ENCODE data around the gene DPY19L1.
A peak's percentile ranks its signal among the peaks of the same experiment; 100 is the strongest.
"Not testable (repeated sequence)": the region's sequence is repeated elsewhere in the genome, so short reads cannot be mapped to it uniquely, and the experiment has no call there.

DPY19L1 gene

GRCh38 chr7:34988442-34989125 is 48.7 kb downstream of the DPY19L1 start:
- DNase-seq (ENCODE audit: low spot score): not testable (repeated sequence)

GRCh38 chr7:34985155-34985554 is 52.1 kb downstream of the DPY19L1 start:
- not testable (repeated sequence) for DNase-seq (ENCODE audit: low spot score)

GRCh38 chr7:34984140-34984539 is 53.1 kb downstream of the DPY19L1 start:
- DNase-seq (ENCODE audit: low spot score): not testable (repeated sequence)

DNA sequence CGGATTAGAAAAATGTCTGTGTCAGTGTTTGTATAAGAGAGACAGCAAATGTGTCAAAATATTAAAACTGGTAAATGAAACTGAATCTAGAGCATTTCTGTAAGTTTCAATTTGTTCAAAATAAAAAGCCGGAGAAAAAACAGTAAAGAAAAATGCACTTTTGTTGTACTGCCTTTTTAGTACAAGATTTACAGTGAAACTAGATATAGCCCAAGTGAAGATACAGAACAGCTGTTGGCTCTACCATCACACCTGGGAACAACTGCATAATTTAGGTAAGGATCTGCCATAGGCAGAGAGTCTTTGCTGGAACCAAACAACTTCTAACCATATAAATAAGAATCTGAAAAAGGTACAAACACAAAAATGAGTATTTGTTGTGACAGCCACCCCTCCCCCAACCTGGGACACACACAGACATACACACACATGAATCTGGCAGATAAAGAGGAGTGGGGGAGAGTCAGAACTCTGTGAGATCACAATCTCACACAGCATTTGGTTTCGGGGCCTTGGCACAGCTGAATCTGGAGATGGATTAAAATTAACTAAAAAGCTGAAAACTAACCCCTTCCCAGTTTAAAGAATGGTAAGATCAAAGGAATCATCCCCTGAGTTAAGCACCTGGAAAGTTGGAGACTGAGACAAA is 54.8 kb downstream of the DPY19L1 start:
- no peak for DNase-seq (ENCODE audit: low spot score)

GRCh38 chr7:34979124-34979523 is 58.2 kb downstream of the DPY19L1 start:
- DNase-seq (ENCODE audit: low spot score): not testable (repeated sequence)

DNA sequence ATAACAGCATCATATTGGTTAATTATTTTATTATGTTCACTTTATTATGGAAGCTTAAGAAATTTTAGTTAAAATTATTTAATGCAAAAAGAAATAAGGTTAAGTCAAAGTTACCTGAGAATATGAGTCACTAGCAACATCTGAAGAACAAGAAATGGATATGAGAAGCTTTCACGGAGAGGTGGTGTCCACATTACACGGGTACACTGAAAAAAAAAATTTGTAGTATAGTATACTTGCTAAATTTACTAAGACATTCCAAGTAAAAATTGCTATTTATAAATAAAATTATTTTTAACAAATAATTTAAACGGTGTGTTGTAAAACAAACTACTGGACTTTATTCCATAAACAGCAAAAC is 63.9 kb downstream of the DPY19L1 start:
- DNase-seq (ENCODE audit: low spot score): no peak

DNA sequence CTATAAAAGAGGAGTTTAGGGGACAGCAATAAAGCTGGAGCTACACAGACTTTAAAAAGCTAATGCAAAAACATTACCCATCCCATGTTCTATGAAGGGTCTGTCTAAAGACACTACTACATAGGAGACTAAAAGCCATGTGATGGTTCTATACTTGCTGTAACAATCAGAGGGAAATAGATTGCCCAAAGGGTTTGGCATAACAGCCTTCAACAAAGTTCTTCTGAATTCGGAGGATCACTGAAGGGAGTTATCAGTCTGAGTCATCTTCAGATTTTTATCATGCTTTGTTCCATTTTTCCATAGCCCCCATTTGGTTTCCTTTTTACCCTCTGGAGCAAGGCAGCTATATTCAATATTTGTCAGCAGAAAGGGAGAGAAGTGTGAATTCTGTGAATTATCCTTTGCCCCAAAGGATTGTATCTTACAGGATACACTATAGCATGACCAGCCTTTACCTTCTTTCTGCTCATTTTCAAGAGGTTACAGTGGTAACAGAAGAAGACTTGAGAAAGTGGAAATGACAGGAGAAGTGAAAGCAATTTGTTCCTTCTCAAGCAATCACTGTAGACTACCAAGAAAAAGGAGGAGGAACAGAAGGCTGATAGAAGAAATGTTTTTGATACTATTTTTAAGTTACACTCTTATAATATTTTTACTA is 64.4 kb downstream of the DPY19L1 start:
- not testable (repeated sequence) for DNase-seq (ENCODE audit: low spot score)

- DNase-seq (ENCODE audit: low spot score): not testable (repeated sequence)
These were observed 69.5 kb downstream of the DPY19L1 start for GRCh38 chr7:34967818-34968217.

DNA sequence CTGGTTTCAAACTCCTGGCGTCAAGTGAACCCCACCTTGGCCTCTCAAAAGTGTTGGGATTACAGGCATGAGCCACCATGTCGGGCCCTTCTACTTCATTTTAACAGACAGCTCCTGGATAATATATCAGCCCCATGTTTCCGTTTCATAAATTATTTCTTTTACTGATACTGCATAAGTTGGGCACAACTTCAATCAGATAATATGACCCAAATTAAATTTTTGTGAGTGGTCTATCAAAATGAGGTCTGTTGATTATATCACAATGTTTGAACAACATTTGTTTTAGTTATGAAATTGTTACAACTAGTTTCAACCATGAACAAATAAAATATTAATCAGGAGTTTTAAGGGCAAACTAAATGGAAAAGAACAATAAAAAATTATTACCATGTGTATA is 70.8 kb downstream of the DPY19L1 start:
- DNase-seq (ENCODE audit: low spot score): not testable (repeated sequence)

GRCh38 chr7:34958021-34958420 is 79.3 kb downstream of the DPY19L1 start:
- DNase-seq (ENCODE audit: low spot score): no peak

- no peak for DNase-seq (ENCODE audit: low spot score)
These were observed 84.5 kb downstream of the DPY19L1 start for GRCh38 chr7:34952822-34953221.

- DNase-seq (ENCODE audit: low spot score): no peak
These were observed 87.9 kb downstream of the DPY19L1 start for GRCh38 chr7:34949361-34949760.

DNA sequence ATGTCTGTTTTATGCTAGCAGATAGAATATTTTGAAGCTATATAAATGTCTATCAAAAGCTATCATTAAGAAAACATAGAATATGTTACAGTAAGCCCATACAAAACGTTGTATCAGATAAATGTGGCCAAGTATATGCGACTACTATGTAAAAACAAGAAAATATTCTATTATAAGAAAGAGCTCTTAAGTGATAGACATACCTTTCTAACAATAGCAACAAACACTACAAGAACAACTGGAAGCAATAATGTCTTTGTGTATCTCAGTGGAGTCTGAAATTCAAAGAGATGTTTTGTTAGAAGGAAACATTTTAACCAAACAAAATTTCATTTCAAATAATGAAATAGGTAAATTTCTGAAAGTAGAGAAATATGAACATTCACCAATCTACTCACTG is 89.9 kb downstream of the DPY19L1 start:
- not testable (repeated sequence) for DNase-seq (ENCODE audit: low spot score)

- no peak for DNase-seq (ENCODE audit: low spot score)
These were observed 90.8 kb downstream of the DPY19L1 start for GRCh38 chr7:34946486-34946885.

DNA sequence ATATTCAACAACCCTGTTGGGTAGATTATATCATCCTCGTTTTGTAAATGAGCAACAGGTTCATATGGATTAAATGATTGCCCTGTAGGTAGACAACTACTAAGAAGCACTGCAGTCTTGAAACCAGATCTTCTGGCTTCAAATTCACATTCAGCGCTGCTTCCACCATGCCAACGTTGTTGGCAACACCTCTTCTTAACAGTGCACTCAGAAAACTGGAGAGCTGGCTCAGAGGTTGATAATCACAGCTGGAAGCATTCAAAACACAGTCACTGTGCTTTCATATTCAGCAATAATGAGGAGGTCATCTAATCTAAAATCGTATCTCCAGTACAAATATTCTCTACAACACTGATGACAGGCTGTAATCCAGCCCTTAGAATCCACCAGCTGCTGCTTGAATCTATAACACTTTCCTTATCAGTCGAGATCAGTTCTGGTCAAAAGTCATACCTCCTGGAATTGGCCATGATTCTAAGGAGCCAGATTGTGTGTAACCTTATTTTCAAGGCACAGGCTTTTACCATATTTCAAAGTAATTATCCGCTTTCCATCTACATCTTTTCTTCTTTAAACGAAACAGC is 91.3 kb downstream of the DPY19L1 start:
- not testable (repeated sequence) for DNase-seq (ENCODE audit: low spot score)

GRCh38 chr7:34939175-34939574 is 98.1 kb downstream of the DPY19L1 start:
- DNase-seq (ENCODE audit: low spot score): peak; percentile 3

DNA sequence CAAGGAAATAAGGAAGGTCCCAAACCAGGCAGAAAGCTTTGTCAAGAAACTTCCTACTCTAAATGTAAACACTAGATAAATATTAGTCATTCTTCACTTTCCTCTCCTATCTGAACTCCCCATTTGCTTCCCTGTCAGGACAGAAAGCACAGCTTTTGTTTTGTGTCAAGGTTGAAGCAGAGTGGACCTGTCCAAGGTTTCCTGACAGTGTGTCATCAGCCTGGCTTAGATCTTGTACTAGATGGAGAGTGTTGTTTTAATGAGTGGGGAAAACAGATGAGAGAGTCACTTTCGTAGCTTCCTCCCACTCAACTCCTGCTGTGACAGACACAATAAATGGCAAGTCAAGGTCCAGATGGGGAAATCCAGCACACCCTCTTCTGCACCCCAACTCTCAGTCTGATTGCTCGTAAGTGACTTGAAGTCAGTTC is 101.5 kb downstream of the DPY19L1 start:
- not testable (repeated sequence) for DNase-seq (ENCODE audit: low spot score)

DNA sequence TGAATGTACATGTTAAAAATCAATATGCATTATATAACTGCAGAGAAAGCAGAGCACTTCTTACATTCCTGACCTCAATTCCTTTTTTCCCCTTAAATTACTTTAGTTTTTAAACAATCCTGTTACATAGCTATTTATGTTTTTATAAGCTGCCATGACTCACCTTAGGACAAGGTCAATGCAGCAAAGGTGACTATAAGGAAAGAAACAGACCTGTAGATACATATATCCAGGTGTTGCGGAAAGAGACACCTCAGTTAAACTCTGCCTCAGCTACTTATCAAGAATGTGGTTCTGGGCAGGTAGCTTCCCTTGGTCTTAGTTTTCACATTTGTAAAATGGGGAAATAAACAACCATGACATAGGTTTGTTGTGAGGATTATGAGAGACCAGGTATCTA is 105.5 kb downstream of the DPY19L1 start:
- DNase-seq (ENCODE audit: low spot score): no peak

- DNase-seq (ENCODE audit: low spot score): not testable (repeated sequence)
These were observed 107.5 kb downstream of the DPY19L1 start for GRCh38 chr7:34929783-34930182.

DNA sequence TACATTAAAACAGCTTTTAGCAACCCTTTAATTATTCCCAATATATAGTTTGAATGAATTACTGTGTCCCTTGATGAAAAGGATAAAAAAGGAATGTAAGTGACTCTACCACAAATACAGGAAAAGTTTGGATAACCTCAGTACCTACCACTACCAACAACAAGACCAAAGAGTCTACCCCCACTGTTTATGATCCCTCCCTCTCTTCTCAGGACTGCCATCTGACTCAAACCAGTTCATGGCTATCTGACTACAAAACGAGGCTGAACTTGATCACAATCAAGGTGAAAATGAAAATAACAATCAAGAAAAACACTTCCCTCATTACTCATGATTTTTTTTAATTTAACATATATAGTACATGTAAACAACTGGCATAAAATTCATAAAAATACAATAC is 108.7 kb downstream of the DPY19L1 start:
- no peak for DNase-seq (ENCODE audit: low spot score)

DNA sequence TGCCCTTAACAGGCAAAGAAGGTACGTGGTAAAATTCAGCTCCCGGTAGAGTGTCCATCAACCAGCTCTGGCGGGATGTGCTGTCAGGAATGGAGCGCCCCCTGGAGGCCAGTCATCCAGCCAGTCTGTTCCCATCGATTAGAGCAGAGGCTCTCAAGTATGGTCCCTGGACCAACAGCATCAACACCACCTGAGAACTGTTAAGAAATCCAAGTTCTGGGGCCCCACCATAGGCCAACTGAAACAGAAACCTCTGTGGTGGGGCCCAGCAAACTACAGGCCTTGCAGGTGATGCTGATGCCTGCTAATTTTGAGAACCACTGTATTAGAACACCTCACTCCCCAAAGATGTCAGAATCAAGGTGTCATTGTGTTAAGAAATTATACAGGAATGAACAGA is 109.2 kb downstream of the DPY19L1 start:
- DNase-seq (ENCODE audit: low spot score): no peak

DNA sequence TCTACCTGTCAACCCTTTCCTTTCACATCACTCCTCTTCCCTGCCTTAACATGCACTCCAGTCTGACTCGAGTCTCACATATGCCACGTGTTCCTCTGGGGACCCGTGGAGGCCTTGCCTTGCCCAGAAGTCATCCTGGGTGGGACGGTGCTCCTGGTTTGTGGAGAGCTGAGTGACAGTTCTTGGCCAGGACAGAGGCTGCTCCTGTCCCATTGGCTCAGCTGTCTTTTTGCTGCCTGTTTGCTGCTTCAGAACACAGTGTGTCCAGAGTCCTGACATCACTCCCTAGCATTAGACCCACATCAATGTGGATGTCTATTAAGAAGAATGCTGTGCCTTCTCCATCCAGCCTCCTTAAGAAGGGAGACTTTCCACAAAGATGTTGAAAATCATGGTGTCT is 116.8 kb downstream of the DPY19L1 start:
- DNase-seq (ENCODE audit: low spot score): not testable (repeated sequence)

DNA sequence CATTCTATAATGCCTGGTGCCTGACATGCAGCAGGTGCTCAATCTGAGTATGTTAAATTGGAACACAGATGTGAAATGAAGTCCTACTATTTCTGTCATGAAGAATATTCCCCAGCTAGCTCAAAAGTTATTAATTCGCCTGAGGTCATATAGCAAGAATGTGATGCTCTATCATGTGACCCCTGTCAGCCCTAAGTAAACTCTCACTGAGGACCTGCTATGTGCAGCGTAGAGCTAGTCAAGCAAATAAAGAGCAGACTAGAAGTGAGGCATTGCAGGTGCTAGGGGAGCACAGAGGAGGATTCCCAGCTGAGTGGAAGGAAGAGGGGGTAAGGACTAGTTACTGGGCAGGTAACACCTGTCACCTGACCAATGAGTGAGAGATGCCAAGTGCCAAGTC is 118.2 kb downstream of the DPY19L1 start:
- DNase-seq (ENCODE audit: low spot score): not testable (repeated sequence)

All from AG08395 (cell line).